Smooth muscle cell of the brain vasculature (primary cell): ENCODE measurements around the gene C1orf56.

Experiments used
- DNase-seq: peaks from one replicate; pipeline ENCODE4 v3.0.0-alpha.2; 2012; ENCODE audit warnings: low read depth, low spot score

The C1orf56 gene

GRCh38 chr1:151024540-151025146 is 22.9 kb upstream of the C1orf56 start:
- no peak for DNase-seq

DNA sequence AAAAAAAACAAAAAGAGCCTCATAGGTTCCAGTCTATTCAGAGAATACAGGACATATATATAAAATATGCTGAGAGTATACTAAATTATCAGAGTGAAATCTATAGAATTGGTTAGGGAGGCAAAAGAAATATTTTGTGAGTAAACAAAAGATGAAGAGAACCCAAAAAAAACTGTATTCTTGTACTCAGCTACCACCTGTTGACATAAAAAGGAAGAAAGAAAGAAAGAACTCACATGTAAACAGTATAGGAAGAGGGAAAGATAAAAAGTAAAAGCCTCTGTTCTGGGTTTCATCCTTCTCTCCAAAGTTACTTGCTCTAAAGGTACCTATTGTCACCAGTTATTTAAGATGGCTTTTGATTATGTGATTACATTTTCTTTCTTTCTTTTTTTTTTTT is 21.1 kb upstream of the C1orf56 start:
- no peak for DNase-seq

DNA sequence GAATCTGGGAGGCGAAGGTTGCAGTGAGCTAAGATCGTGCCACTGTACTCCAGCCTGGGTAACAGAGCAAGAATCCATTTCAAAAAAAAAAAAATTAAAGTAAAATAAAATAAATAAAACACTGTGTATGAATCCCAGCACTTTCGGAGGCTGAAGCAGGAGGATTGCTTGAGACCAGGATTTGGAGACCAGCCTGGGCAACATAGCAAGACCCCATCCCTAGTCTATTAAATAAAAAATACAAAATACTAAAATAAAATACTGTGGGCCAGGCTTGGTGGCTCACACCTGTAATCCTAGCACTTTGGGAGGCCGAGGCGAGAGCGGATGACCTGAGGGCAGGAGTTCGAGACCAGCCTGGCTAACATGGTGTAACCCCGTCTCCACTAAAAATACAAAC is 15.4 kb upstream of the C1orf56 start:
- DNase-seq = no peak

DNA sequence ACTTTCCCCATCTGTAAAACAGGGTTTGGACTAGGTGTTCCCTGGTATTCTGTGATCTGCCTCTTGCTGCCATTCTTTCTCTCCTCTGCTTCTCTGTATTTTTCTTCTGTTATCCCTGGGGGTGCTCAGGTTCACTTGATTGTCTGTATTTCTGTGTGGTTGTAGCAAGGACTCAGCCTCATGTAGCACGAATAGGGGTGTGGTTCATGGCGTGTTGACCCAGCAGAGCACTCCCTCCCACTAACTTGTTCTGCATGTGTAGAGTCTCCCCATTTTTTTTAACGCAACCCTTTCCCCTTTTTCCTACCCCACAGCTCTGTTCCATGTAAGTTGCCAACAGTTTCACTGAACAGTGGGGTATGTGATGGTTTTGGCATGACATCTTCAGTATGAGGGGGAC is 12.4 kb upstream of the C1orf56 start:
- no peak for DNase-seq

- DNase-seq = no peak
Observed at GRCh38 chr1:151036356-151036755, 11.2 kb upstream of the C1orf56 start, which contains the start of gene BNIPL. Gene BNIPL (plus strand): TSS chr1:151036586. CDS start chr1:151036726, 140 bp downstream.

DNA sequence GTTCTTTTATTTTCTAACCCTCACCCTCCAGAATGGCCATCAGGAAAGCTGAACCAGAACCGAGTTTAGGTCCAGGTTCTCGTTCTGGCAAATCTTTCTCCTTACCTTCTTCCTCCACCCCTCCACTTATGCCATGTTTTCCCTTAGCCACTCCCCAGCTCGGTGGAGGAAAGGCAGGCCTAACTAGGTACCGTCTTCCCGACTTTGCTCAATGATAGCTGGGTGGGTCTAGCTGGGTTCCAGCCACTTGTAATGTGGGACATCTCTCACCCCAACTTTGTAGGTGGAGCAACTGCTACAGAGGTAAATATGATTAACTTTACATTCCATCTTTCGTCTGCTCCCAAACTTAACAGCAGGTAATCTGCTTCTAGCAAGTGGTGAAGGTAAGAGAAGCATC is 10.5 kb upstream of the C1orf56 start:
- DNase-seq = no peak

- no peak for DNase-seq
Observed at GRCh38 chr1:151039521-151039920, 8.0 kb upstream of the C1orf56 start.

GRCh38 chr1:151043163-151043562 is 4.4 kb upstream of the C1orf56 start:
- DNase-seq = no peak

- DNase-seq = no peak
Observed at GRCh38 chr1:151047925-151048644, 534 bp downstream of the C1orf56 start.

DNA sequence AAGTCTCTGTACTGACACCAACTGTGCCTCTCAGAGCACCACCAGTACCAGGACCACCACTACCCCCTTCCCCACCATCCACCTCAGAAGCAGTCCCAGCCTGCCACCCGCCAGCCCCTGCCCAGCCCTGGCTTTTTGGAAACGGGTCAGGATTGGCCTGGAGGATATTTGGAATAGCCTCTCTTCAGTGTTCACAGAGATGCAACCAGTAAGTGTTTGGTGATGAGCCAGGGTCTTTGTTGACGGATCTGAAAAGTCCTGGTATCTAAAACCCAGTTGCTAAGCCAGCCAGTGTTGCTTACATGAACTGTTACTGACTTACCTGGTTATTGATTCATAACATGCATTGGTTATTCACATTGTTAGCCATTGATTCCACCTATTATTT is 1.1 kb downstream of the C1orf56 start:
- no peak for DNase-seq

GRCh38 chr1:151049458-151049857 is 1.9 kb downstream of the C1orf56 start:
- no peak for DNase-seq

DNA sequence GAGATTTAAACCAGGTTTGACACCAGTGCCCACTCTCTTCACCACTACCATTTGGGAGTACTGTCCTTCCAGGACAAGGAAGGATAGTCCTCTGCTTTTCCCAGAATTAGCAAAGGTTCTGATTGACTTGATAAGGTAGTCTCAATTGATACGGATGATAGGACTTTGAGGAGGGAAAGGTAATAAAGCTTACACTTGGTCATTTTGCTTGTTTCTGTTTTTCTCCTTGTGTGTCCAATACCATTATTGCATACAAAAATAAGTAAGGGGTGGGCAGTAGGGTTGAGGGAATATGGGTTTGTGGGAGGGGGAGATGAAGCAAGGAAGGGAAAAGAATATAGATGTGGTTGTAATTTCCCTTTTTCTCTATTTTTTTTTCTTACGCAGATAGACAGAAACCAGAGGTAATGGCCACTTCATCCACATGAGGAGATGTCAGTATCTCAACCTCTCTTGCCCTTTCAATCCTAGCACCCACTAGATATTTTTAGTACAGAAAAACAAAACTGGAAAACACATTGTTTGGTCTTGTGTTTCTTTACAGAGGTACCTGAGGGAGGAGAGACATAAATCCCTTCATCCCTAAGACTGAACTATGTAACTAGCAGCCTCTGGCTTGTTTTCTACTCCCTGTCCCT is 2.6 kb downstream of the C1orf56 start:
- no peak for DNase-seq

GRCh38 chr1:151051356-151052009 is 3.9 kb downstream of the C1orf56 start:
- no peak for DNase-seq

DNA sequence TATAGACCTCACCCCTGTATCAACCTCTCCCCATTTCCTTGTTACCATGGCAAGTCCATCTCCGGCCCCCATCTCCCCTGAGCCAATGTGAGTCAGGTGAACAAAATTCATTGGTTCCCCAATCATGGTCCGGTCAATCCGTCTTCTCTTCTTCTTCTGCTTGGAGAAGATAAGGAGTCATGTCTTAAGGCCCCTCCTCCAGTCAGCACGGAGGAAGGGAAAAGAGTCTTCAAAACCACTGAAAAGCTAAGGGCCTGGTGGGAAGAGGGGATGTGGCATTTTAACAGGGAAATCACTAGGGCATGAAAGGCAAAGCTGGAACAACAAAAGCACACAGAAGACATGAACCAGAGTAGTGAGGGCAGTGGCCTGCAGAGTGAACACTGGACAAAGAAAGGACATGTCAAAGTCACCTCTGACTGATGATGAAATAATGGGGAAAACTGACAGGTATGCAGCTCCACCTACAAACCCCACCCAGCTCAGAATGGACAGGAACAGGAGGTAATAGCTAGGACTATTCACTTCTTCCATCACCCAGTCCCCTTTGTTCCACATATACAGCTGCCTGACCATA is 7.5 kb downstream of the C1orf56 start:
- DNase-seq = no peak

GRCh38 chr1:151055581-151055980 is 8.0 kb downstream of the C1orf56 start:
- no peak for DNase-seq

DNA sequence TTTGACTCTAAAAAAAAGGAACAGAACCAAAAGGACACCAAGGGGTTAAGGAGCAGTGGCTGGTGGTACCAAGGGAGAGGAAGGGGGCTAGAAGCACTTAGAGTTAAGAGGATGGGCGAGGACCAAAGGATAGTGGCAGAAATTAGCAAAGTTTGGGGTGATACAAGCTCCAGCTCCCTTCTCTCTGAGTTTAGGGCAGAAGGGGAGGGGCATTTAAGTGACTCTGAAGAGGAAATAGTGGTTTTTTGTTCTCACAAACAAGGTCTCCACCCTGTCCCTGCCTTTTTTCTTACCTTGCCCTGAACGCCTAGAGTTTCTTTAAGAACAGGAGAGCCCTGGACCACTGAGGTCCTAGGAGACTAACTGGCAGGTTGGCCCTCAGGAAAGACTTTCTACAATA is 8.6 kb downstream of the C1orf56 start:
- DNase-seq = no peak

DNA sequence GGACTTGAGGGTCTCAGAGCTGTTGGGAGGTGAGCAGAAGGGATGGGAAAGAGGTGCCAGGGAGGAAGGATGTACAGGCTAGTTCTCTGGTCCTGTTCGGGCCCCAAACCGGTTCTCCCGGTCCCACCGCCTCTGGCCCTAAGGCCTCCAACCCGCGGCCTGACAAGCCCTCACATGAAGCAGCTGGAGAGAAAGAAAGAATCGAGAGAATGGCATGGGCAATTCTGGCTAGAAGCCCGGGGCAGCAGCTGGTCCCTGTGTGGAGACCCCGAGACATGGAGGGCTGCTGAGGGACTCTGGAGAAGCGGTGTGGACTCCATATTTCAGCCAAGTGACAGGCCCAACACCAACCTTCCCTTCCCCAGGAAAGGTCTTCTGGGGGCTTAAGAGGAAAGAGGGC is 11.1 kb downstream of the C1orf56 start:
- no peak for DNase-seq

DNA sequence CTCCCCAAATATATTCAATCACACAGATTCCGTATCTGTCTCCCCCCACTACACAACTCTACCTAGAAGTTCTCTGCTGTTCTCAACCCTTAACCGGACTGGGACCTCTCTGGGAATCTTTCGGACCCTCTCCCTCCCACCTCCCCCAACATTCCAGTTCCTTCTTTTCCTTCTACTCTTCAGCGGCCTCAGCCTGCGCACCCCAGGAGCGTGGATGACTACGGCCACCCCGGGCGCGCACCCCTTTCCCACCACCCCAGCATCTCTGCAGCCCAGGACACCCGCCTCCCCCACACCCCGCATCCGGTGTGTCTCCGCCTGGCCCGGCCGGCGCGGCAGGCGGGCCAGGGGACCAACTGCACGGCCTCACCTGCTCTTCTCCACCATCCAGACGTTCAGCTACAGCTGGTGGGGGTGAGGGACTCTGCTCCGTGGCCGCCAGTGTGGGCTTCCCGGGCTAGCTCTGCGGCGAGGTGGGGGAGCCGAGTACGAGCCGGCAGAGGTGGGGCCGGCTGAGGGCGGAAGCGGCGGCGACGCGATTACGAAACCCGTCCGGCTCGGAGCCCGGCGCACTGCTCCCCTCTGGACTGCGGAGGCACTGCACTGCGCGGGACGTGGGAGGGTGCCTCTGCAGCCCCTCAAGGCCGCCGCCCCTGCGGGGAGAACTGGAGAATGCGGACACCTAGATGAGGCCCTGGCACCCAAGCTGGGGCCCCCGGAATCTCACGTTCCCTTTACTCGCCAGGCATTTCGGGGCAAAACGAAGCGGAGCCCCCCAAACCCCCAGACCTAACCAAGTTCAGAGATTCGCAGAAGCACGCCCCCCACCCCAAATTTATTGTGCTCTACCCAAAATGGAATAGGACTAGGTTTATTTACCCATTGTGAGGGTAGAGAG is 11.8 kb downstream of the C1orf56 start, which contains the start of gene CDC42SE1:
Gene CDC42SE1, minus strand, starts transcription at position 514 of the 898 bp plus-strand sequence. CDS start 3,892 bp downstream, outside the sequence.
- no peak for DNase-seq

DNA sequence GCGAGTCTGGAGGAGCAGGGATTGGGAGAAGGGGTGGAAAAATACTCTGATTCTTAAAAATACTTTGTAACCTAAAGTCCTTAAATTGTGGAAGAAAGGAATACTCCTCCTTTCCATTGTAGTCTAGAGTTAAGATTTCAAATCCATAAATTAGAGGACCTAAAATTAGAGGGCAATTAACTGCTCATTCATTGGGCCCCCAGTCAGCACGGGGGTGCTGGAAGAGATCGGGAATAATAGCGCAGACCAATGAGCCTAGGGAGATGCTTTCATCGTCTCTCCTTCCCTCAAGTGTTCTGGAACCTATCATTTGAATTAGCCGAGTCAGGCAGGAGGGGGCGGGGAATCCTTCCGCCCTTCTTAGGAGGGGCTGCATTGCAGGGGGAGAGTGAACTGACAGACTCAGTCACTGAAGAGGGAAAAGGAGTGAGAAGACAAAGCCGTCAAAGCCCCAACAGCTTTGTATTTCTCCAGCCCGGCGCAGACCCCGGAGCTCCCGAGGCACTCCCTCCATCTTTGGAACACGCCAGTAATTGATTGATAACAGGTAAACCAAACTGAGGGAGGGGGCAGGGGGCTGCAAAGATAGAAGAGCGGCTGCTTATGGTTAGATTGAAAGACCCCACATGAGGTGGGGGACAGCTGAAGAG is 12.6 kb downstream of the C1orf56 start, which contains the start of gene MLLT11:
Gene MLLT11, plus strand, starts transcription at position 391 of the 650 bp plus-strand sequence. CDS start 6,828 bp downstream, outside the sequence.
- DNase-seq = no peak
